Fibroblast of skin of right biceps (primary cell): ENCODE data around the gene ADAMTSL3.
"Not testable (repeated sequence)": the region's sequence is repeated elsewhere in the genome, so short reads cannot be mapped to it uniquely, and the experiment has no call there.

Experiments
- DNase-seq: peaks from one replicate; pipeline ENCODE4 v3.0.0-alpha.2; 2013

ADAMTSL3 gene

DNA sequence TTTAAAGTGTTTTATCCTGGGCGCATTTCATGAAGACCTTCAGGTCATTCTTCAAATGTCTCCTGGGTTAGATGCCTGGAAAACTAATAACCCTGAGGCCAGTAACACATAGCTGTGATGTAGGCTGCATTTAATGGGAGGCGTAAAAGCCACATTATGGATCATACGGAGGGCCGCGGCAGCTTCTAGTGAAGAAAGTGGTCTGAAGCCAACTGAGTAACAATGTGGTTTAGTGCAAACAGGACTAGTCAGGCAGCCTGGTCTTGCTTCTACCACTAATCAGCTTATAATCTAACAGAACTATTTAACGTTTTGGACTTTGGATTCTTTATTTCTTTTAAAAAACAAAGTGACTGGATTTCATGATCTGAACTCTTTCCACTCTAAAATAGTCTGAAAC lies 54.4 kb downstream of the ADAMTSL3 start:
- no peak for DNase-seq

DNA sequence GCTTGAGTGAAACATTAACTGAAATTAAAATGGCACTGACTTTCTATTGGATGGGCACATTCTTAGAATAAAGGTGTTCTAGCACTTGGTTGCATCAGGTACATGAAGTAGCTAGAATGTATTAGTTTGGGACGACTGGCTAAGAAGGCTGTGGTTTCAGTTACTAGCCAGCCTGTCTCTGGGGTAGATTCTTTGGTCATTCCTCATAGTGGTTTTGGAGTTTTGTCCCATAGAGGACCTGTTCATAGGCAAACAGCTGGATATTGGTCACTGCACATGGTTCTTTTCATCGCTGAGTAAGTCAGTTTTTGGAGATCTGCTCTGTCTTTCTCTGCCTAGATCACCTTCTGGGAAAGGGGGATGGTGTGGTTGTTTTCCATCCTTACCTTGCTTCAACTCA lies 55.3 kb downstream of the ADAMTSL3 start:
- peak; percentile 70 for DNase-seq

DNA sequence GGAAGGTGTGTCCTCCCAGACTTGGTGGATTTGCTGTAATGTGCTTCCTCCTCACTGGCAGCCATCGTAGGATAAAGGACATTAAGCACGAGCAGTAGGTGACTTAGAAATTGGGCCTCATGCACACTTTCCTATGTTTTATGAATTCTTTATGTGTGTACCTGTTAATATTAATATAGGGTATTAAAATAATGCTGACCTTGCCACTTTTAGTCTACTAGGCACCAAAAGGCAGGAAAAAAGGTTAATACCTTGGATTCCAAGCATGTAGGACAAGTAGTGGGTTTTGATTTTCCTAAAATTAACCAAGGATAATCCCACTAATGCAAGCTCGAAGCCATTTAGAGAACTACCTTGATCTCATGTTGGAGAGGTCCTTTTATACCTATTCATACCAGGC lies 55.9 kb downstream of the ADAMTSL3 start:
- no peak for DNase-seq

DNA sequence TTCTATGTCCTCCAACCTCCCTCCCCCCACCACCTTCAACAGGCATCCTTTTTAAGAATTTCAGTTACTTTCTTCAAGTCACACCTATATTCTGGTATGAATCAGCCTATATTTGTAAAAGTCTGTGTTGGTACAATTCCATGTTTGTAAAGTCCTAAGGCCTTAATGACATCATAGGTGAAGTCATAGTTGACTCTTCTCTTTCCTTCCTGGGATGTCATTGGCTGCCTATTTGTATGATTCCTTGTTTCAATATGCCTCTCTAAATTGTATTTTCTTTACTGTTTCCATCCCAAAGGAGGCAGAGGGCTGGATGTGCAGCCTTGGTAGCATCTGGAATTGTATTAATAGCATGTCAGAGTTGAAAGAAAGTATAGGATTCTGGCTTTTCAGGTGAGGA lies 56.5 kb downstream of the ADAMTSL3 start:
- no peak for DNase-seq

DNA sequence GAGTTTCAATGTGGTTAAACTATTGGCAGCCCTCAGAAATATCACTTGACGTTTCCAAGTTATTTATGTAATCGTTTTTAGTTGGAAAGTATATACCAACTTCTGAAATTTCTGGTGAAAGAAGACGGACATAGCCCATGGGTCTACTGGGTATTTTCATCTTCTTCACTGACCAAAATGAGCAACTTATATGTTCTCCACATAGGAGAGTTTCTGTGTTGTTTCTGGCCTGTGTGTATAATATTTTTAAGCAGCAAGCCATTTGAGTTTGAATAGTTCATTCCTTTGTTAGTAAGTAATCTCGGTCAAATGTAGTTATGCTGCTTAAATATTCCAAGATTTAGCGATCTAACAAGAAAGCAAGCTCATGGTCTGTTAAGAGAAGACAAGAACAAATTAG lies 57.3 kb downstream of the ADAMTSL3 start:
- no peak for DNase-seq

DNA sequence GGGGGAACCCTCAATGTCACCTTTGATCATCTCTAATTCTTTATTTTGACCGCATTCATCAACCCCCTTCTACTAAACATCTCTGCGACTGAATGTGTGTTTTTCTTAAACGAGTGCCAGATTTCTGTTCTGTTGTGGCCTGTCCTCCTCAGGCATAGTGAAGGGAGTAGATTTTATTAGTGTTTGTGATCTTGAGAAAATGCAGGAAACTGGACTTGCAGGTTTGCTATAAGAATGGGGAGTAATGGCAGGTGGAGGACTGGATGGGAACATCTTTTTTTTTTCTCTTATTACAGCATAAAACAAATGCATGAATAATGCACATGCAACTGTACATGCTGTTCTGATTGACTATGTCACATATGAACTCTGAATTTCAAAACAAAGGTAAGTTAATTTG lies 59.3 kb downstream of the ADAMTSL3 start:
- no peak for DNase-seq

DNA sequence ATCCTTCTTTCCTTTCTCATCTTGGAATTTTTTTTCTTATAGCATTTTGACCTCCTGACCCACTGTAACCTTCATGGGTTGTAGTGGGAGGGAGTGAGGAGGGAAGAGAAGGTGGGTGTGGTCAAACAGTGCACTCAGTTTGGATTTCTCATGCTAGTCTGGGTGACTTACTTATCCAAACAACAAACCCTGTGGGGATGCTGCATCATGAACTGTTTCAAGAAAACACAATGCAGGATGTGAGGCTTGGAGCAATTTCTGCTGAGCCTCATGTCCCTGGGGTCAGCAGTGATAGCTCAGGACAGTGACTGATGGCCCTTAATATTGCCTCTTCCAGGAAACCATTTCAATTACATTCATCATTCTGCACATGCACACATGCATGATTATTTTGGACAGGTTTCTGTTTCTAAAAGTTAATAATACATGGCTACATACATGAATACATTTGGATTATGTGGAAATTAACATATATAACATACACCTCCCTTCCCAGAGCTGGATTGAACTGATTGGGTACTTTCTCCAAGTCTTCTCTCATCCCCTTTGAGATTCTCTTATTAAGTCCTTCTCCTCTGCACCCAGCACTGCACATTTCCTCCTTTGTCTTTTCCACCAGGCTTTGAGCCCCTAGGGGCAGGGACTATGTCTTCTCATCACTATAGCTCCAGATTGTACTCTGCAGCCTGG lies 61.2 kb downstream of the ADAMTSL3 start:
- no peak for DNase-seq

DNA sequence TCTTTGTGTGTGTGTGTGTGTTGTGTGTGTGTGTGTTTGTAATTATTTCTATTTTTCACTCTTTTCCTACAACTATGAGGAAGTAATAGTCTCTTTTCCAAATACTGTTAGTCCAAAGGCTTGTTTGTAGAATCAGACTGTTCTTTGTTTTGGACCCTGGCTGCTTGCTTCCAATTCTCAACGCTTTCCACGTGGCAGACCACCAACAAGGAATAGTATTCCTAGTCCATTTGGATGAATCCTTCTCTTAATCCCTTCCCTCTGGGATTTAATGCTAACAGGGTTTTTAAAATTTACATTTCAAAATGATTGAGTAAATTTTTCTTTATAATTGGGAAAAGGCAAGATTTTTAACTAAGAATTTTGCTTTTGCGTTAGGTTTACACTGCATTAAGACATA lies 62.7 kb downstream of the ADAMTSL3 start:
- no peak for DNase-seq

DNA sequence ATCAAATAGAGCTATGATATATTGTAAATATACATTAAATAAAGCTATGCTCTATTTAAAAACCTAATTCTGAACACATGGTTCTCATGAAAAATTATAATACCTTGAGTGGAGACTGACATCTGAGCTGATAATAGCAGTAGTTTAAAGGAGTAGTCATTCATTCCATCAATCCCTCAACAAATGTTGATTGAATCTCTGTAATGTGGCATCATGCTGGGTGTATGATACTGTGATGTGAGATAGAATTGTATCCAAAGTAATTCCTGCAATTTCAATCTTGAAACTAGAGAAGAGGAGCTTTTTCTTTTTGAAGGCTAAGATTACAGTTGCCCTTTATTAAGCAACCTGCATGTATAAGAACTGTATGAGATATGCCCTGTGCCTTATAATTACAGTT lies 63.1 kb downstream of the ADAMTSL3 start:
- DNase-seq, result no peak

DNA sequence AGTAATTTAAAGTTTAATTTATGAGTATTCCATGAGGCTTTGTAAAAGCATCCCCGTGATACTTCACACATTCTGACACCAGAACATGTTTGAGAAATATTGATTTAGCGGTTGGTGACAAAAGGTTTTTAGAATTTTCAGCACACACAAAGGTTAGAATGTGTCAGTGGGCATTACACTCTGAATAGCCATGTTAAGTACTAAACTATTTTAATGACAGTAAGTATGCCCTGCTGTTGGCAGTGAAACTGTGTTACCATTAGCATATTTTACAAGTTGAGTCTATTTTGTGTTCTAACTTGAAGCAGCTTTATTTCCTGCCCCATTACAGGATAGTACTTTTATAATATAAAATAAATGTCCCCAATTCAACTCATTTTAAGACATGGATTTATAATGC lies 66.5 kb downstream of the ADAMTSL3 start:
- DNase-seq, result no peak

DNA sequence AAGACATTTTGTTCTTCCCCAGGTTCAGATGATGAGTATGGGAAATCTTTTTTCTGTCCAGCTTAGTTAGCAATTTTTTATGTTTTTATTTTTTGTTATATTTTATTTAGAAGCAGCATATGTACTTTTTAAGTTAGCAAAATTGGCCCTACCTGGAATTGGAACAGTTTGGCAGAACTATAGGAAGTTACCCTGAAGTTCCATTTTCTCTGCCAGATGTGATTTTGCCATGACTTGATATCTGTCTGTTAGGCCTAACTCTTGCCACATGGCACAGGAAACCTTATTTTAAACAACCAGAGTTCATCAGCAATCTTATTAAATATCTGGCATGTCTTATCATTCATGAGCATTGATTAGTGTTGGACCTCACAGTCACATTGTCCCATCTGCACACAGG lies 67.1 kb downstream of the ADAMTSL3 start:
- DNase-seq, result no peak

DNA sequence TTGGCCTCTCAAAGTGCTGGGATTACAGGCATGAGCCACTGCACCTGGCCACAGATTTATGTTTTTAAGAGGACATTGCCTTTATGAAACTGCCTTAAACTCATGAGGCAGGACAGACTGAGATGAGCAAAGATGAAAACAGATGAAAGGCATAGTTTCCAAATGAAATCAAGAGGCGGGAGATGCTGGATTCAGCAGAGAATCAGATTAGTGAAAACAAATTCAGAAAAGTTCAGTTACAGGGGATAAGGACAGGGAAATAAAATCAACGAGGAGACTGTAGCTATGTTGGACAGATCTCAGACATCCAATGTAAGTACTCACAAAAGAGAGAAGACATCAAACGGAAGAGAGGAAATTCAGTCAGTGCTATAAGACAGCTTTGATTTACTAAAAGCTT lies 68.1 kb downstream of the ADAMTSL3 start:
- no peak for DNase-seq

DNA sequence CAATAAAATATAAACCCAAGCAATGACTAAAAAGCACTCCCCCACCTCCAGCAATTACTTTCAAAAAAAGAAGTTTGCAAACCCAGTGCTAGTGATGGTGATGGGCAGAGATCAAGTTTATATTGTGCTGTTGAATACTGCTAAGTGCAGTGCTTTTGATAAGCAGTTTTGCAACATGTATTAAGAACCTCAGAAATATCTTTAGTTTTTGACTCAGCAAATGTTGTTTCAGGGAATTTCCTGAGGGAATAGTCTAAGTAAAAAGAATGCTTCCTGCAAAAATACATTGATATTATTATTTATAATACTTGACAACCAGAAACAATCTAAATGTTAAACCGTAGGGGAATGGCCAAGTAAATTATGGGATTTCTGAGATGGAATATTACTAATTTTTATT lies 69.3 kb downstream of the ADAMTSL3 start:
- DNase-seq, result no peak

DNA sequence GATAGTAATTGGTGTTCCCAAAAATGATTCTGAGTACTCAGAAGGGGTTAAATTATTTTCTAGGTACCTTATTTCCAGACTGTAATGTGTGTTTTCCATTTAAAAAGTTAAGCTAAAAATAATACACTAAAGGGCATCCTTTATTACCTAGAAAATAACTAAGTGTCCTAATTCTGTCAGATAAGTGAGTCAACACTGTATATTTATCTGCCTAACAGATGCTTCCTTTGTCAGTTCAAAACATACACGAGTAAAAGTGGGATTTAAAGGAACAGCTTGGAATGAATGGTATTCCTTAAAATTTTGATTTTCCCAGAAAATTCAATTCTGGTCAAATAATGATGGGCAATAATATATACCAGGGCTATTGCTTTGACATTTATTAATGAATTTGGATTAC lies 78.3 kb downstream of the ADAMTSL3 start:
- DNase-seq, result no peak

DNA sequence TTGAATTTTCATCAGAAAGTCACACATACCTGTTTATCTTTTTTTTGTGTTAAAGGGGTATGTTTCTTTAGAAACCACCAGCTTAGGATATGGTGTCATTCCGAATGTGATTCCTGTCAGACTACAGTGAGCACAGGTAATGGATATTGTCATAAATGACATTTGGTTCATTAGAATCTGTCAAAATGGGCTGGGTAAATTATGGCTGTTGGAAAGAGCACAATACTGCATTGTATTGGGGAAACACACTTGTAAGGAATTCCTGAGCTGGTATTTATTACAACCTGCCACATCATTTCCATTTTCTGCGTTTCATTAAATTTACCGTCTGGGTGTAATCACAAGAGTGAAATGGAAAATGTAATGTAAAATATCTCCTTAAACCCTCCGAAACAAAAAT lies 78.8 kb downstream of the ADAMTSL3 start:
- DNase-seq, result no peak

DNA sequence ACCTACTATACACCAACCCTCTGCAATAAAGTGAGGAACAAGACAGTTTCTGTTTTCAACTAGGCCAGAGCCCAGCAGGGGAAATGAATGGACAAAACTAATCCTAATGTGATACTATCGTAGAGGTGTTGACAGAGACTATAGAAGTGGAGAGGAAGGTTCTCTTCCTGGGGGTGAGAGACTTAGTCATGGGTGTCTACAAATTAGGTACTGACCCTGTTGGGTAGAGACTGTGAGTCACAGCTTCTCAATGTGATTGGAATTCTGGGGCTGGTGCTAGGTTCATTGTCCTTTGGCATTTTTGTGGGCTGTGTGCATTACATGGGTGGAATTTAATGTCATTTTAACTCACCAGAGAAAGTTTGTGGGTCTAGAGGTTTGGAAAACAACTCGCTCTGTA lies 79.3 kb downstream of the ADAMTSL3 start:
- DNase-seq, result peak; percentile 93

DNA sequence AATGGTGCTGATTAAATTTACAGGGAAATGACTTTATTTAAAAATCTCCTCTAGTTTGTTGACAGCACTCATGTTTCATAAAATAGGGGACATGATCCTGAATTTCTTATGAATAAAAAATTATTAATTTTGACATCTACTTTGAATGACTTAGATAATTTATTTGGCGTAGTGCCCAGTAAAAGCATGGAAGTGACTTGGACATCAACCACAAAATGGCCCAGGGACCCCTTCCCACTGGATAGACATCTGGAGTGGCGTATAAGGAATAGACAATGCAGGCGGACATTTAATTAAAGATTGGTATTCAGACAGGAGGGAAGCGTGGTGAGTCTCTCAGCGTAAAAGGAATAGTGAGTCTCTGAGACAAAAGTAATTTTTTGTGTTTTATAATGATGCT lies 79.8 kb downstream of the ADAMTSL3 start:
- no peak for DNase-seq

DNA sequence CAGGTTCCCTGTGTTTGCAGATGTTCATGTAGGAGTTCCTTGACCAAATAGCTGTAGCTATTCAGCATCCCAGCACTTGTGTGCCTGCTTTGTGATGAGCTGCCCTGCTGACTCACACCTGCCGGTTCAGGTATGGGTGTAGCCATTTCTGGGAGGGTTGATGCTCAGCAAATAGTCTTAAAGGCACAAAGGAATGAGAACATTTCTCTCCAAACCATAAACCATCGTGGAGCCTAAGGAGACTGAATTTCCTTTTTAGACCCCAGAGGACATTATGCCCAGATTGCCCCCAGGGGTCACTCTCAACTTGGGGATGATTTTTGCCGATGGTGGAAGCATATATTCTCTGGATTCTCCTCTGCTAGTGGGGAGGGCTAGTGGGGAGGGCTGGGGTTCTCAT lies 80.6 kb downstream of the ADAMTSL3 start:
- DNase-seq, result no peak

DNA sequence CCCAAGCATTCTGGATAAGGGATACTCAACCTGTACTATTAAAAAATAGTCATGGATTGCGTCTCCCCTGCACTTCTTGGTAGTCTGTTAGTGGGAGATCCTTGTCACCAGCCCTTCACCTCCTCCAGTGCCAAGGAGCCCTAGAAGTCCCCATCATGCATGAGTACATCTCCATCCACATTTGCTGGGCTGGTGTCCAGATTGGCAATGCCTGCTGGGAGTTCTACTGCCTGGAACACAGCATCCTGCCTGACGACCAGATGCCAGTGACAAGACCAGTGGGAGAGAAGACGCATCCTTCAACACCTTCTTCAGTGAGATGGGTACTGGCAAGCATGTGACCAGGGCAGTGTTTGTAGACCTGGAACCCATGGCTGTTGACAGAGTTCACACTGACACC lies 85.7 kb downstream of the ADAMTSL3 start:
- DNase-seq, result no peak

DNA sequence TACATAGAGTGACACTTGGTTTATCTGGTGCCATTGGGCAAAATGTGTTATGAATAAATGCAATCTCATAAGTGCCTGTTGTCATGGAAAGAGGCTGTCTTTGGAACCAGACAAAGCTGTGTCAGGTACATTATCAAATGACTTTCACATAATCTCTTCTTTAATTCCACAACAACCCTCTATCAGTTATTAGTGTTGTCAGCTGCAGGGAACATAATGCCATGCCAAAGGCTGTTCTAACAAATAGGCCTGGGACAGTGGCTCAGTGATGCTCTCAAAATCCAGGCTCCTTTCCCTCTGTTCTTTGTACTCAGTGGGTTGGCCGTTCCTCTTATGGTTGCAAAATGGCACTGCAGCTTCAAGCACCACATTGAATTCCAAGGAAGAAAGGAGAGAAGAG lies 91.8 kb downstream of the ADAMTSL3 start:
- DNase-seq, result no peak

DNA sequence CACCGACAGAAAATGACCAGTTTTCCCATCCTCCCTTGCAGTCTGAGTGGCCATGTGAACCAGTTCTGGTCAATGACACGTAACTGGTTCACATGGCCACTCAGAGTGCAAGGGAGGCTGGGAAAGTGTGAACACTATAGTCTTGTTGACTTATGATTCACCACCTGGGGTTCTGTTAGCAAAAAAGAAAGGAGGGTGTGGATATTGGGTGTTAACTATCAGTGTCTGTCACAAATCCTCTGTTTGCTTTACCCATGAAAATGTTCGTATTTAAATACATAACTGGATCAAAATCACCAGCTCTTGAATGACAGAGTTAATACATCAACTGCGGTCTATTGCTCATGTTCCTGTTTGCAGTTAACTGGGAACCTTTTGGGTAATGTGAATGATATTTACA lies 92.3 kb downstream of the ADAMTSL3 start:
- DNase-seq, result no peak

DNA sequence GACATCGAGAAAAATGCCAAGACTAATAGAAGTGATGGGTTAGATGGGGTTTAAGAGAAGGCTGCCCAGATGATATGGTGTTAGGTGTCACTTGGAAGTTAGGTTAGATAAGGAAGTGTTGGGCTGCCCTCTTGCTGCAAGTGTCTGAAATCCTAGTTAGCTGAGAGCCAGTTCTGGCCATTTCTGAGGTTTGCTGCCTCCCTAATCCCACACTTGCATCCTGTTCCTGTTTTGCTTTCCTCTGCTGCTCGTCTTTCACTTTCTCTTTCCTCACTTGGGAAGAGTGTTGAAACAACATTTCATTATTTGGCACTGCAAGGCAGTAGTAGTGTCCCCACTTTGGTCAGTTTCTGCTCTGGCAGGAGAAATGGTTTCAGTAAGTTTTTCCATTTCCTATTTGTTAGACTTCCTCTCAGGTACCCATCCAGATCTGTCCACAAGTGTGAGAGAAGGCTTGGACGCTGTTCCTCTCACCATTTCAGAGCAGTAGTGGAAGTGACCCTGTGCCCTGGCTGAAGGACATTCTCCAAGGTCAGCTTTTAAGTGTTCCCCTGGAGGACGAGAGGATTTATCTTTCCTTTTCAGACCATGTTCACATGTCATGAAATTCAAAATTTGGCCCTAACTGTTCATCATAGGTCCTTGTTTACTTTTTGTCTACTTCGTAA lies 93.3 kb downstream of the ADAMTSL3 start:
- peak; percentile 40 for DNase-seq

DNA sequence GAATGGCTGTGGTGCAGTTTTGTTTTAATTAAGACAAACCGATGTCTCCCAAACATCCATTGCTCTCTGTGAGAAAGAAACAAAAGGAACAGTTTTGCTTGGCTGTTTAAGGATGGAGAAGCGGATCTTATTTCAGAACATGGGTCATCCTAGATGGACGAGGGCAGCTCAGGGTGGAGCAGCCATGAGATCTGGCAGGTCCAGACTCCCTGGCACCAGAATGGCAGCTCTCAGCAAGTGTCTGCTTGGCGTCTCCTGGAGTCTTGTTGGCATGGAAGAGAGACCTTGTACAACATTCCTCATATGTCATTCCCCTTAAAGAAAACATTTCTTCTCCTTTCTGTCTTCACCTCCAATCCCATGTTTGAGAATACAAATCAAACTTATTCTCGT lies 93.8 kb downstream of the ADAMTSL3 start:
- no peak for DNase-seq

DNA sequence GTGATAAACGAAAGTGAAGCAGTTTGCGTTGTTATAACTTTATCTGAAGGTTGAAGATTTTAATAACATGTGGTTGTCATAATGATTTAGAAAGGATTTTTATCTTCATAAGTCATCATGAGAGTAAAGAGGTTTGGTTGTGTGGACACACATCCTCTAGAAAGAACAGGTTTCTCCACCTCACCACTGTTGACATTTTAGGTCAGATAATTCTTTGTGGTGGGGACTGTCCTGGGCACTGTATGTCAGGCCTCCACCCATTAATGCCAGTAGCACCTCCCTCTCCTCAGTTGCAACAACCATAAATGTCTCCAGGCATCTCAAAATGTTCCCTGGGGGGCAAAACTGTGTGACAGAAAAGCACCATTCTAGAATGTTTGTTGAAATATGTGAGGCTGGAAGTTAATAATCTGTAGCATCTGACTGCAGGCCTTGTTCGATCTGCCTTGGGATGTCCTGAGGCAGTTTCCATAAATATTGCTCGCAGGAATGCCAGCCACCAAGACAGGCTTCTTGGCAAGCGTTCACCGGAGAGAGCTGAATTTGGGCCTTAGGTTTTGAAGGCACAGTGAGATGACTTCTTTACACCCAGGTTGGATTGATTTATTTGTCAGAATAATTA lies 100.1 kb downstream of the ADAMTSL3 start:
- DNase-seq, result no peak

DNA sequence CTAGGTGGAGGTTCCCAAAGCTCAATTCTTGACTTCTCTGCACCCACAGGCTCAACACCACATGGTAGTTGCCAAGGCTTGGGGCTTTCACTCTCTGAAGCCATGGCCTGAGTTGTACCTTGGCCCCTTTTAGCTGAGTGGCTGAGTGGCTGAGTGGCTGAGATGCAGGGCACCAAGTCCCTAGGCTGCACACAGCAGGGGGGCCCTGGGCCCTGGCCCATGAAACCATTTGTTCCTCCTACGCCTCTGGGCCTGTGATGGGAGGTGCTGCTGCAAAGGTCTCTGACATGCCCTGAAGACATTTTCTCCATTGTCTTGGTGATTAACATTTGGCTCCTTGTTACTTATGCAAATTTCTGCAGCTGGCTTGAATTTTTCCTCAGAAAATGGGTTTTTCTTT lies 103.4 kb downstream of the ADAMTSL3 start:
- DNase-seq, result not testable (repeated sequence)
